Measurements from ENCODE around the gene NRL.

NRL gene

GRCh38 chr14:24123424-24124417 lies 9.0 kb upstream of the NRL start:
- DNase-seq (ENCODE audit: insufficient read length, low spot score) (no peak), FAIRE-seq (no peak)
- no peak for TF ChIP-seq CTCF (IDR thresholded peaks at IDR 0.05; ENCODE audit: insufficient read depth, missing control alignments)

- DNase-seq (ENCODE audit: insufficient read length, low spot score) (no peak), FAIRE-seq (no peak)
- TF ChIP-seq CTCF (IDR thresholded peaks at IDR 0.05; ENCODE audit: insufficient read depth, missing control alignments), result no peak
These were observed 8.1 kb upstream of the NRL start for GRCh38 chr14:24122898-24123297.

GRCh38 chr14:24122416-24122815 lies 7.7 kb upstream of the NRL start:
- no peak for FAIRE-seq
- no peak for TF ChIP-seq CTCF (IDR thresholded peaks at IDR 0.05; ENCODE audit: insufficient read depth, missing control alignments)

GRCh38 chr14:24121210-24121609 lies 6.5 kb upstream of the NRL start:
- no peak for TF ChIP-seq CTCF (IDR thresholded peaks at IDR 0.05; ENCODE audit: insufficient read depth, missing control alignments)
- DNase-seq (ENCODE audit: insufficient read length, low spot score) (no peak), FAIRE-seq (no peak)

More at GRCh38 chr14:24122416-24122815, 7.7 kb upstream of the NRL start:
- no peak for DNase-seq (ENCODE audit: insufficient read length, low spot score)

- no peak for TF ChIP-seq CTCF (IDR thresholded peaks at IDR 0.05; ENCODE audit: insufficient read depth, missing control alignments)
These were observed 4.9 kb upstream of the NRL start for GRCh38 chr14:24119691-24120090.

GRCh38 chr14:24117179-24117578 lies 2.4 kb upstream of the NRL start:
- no peak for TF ChIP-seq CTCF (IDR thresholded peaks at IDR 0.05; ENCODE audit: insufficient read depth, missing control alignments)
- FAIRE-seq, result no peak
- DNase-seq (ENCODE audit: insufficient read length, low spot score), result no peak

More at GRCh38 chr14:24119691-24120090, 4.9 kb upstream of the NRL start:
- no peak for FAIRE-seq
- DNase-seq (ENCODE audit: insufficient read length, low spot score), result no peak

All from D721Med (cell line).